Epithelial cell of esophagus (primary cell): ENCODE measurements around the gene AQP9.
A peak's percentile ranks its signal among the peaks of the same experiment; 100 is the strongest.

ENCODE experiments used
- DNase-seq: peaks from one replicate; pipeline ENCODE4 v3.0.0; 2010; ENCODE audit warnings: low read depth
- H3K4me3 ChIP-seq: 2 replicates; pipeline ENCODE4 v1.5.1; 2011; ENCODE audit warnings: mild to moderate bottlenecking, low read length, control low read depth
- CTCF ChIP-seq: IDR thresholded peaks from 2 replicates; pipeline ENCODE4 v1.5.1; 2011; ENCODE audit warnings: low read depth, mild to moderate bottlenecking, low read length, control low read depth, inconsistent platforms; ENCODE audit not compliant: insufficient read depth; ENCODE audit errors: missing control alignments

The AQP9 gene

GRCh38 chr15:58138106-58138505 lies at the start of gene AQP9:
Gene AQP9, plus strand, starts transcription at chr15:58138381. Its CDS starts 185 bp downstream, at chr15:58138566.
- H3K4me3 ChIP-seq, result no peak within 1 kb of the TSS
- DNase-seq, result peak; percentile 33
- no peak for TF ChIP-seq CTCF

- DNase-seq, result no peak
- no peak overlapping the region for H3K4me3 ChIP-seq
- no peak for TF ChIP-seq CTCF
Observed at GRCh38 chr15:58095415-58095814, 42.8 kb upstream of the AQP9 start.

GRCh38 chr15:58096529-58097084 lies 41.6 kb upstream of the AQP9 start:
- no peak overlapping the region for H3K4me3 ChIP-seq
- no peak for TF ChIP-seq CTCF
- DNase-seq, result no peak

- DNase-seq, result peak; percentile 7
- H3K4me3 ChIP-seq, result no peak overlapping the region
- no peak for TF ChIP-seq CTCF
Observed at GRCh38 chr15:58103482-58103881, 34.7 kb upstream of the AQP9 start.

GRCh38 chr15:58108117-58108516 lies 30.1 kb upstream of the AQP9 start:
- no peak for TF ChIP-seq CTCF
- no peak overlapping the region for H3K4me3 ChIP-seq
- no peak for DNase-seq

- no peak for TF ChIP-seq CTCF
- no peak overlapping the region for H3K4me3 ChIP-seq
- DNase-seq, result peak; percentile 8
Observed at GRCh38 chr15:58109419-58109818, 28.8 kb upstream of the AQP9 start.

GRCh38 chr15:58110999-58111717 lies 27.0 kb upstream of the AQP9 start:
- no peak overlapping the region for H3K4me3 ChIP-seq
- DNase-seq, result no peak
- TF ChIP-seq CTCF, result no peak
